Tibial nerve (tissue), 4 donors: Measurements from ENCODE around the gene CEP112. TPM values are rescaled to one million over a fixed set of nuclear protein-coding genes. Genes with fewer than 3 reads are reported as not detected.
"Not testable (repeated sequence)": the region's sequence is repeated elsewhere in the genome, so short reads cannot be mapped to it uniquely, and the experiment has no call there.

Experiments
- DNase-seq, 2 donors: peaks; one replicate each; pipeline ENCODE4 v3.0.0-alpha.2; 2019; ENCODE audit warnings: low spot score in 2 of 2
- H3K27ac ChIP-seq, 4 donors: fragments of 200-600 bp; sonication (generic) in 3 of 4; one replicate each; pipeline ENCODE4 v1.5.1; 2017 to 2019; ENCODE audit warnings: mild to moderate bottlenecking in 1 of 4
- H3K27me3 ChIP-seq, 2 donors: fragments of 200-600 bp; sonication (generic) in 1 of 2; one replicate each; pipeline versions ENCODE4 v1.5.1 to v1.6.0; 2017 to 2019
- H3K36me3 ChIP-seq, 3 donors: fragments of 200-600 bp; sonication (generic); one replicate each; pipeline ENCODE4 v1.5.1; 2018 to 2019
- H3K4me1 ChIP-seq, 4 donors: fragments of 200-600 bp; sonication (generic) in 3 of 4; one replicate each; pipeline ENCODE4 v1.5.1; 2017 to 2019
- H3K4me3 ChIP-seq, 4 donors: fragments of 200-600 bp; sonication (generic) in 3 of 4; one replicate each; pipeline ENCODE4 v1.5.1; 2017 to 2019; ENCODE audit warnings: mild to moderate bottlenecking in 1 of 4, moderate library complexity in 1 of 4
- H3K9me3 ChIP-seq, 4 donors: fragments of 200-600 bp; sonication (generic) in 3 of 4; one replicate each; pipeline ENCODE4 v1.5.1; 2017 to 2019
- CTCF ChIP-seq, 5 experiments: fragments of 200-600 bp in 3 of 5; fragments of 450-650 bp in 2 of 5; sonication (generic) in 3 of 5; IDR thresholded peaks; one replicate each; pipeline ENCODE4 v1.5.1; 2016 to 2019; ENCODE audit warnings: antibody characterized with exemption in 5 of 5, mild to moderate bottlenecking in 3 of 5, moderate library complexity in 2 of 5
- EP300 ChIP-seq, 2 donors: sonication (generic); formaldehyde crosslinking; IDR thresholded peaks; one replicate each; pipeline ENCODE4 v1.6.1; 2017; ENCODE audit warnings: antibody characterized with exemption in 2 of 2, mild to moderate bottlenecking in 1 of 2
- POLR2A ChIP-seq, 2 donors: fragments of 450-650 bp; IDR thresholded peaks; one replicate each; pipeline ENCODE4 v1.6.1; 2017; ENCODE audit warnings: antibody characterized with exemption in 2 of 2, mild to moderate bottlenecking in 2 of 2, moderate library complexity in 2 of 2
- WGBS, 2 donors: methylation state at CpG; one replicate each; pipeline ENCODE4 v1.1.5; 2018; 5-methylcytosine and 5-hydroxymethylcytosine counted together
- total RNA-seq, 4 donors: library from RNA; depleted of rRNA; stranded (reverse); fragments of >200 nt; gene quantifications; one replicate each; pipeline ENCODE4 v1.1.0, GENCODE V29; 2016

CEP112 gene
- total RNA-seq, 4 donors from 2014 or later, result 26.0 to 46.8 (median 34.2) TPM

- H3K9me3 ChIP-seq, result no peaks in the 10 kb centered on the region
- H3K36me3 ChIP-seq, result peaks cover 0 to 32% (median 0%) of the 10 kb centered on the region in 3 donors
- H3K4me1 ChIP-seq, result no peaks in the 10 kb centered on the region
- no peak for DNase-seq
- no peak overlapping the region for H3K4me3 ChIP-seq
- no peaks in the 10 kb centered on the region for H3K27me3 ChIP-seq
- TF ChIP-seq CTCF (IDR thresholded peaks at IDR 0.05) (no peak), POLR2A (IDR thresholded peaks at IDR 0.05) (no peak), EP300 (IDR thresholded peaks at IDR 0.05) (no peak)
- WGBS, 2 donors, result 30 to 42% methylated on average over 3 of the region's 3 CpGs
- H3K27ac ChIP-seq, result no peak overlapping the region
Measured at GRCh38 chr17:66171692-66172091, 20.2 kb downstream of the CEP112 start.

GRCh38 chr17:66171172-66171571 is 20.8 kb downstream of the CEP112 start:
- H3K36me3 ChIP-seq, result peaks cover 0 to 29% (median 0%) of the 10 kb centered on the region in 3 donors
- DNase-seq, result no peak
- no peaks in the 10 kb centered on the region for H3K9me3 ChIP-seq
- no peak for TF ChIP-seq EP300 (IDR thresholded peaks at IDR 0.05)
- H3K4me3 ChIP-seq, result no peak overlapping the region
- H3K4me1 ChIP-seq, result no peaks in the 10 kb centered on the region
- H3K27me3 ChIP-seq, result no peaks in the 10 kb centered on the region
- no peak overlapping the region for H3K27ac ChIP-seq

- no peaks in the 10 kb centered on the region for H3K9me3 ChIP-seq
- H3K4me3 ChIP-seq, result no peak overlapping the region
- DNase-seq, result no peak
- no peak overlapping the region for H3K27ac ChIP-seq
- H3K27me3 ChIP-seq, result no peaks in the 10 kb centered on the region
- TF ChIP-seq EP300 (IDR thresholded peaks at IDR 0.05) (no peak), CTCF (IDR thresholded peaks at IDR 0.05) (no peak), POLR2A (IDR thresholded peaks at IDR 0.05) (no peak)
- no peaks in the 10 kb centered on the region for H3K4me1 ChIP-seq
- WGBS, 2 donors, result 73 to 75% methylated on average over 3 of the region's 3 CpGs
- peaks cover 0 to 28% (median 0%) of the 10 kb centered on the region in 3 donors for H3K36me3 ChIP-seq
Measured at GRCh38 chr17:66169839-66170238, 22.1 kb downstream of the CEP112 start.

- no peak for DNase-seq
- Histone ChIP-seq H3K9me3 (no peaks in the 10 kb centered on the region), H3K4me1 (no peaks in the 10 kb centered on the region), H3K27ac (no peak overlapping the region), H3K4me3 (no peak overlapping the region), H3K27me3 (no peaks in the 10 kb centered on the region), H3K36me3 (peaks cover 0 to 17% (median 0%) of the 10 kb centered on the region in 3 donors)
- TF ChIP-seq POLR2A (IDR thresholded peaks at IDR 0.05) (no peak), CTCF (IDR thresholded peaks at IDR 0.05) (no peak)
- WGBS, 2 donors, result 64 to 72% methylated on average over 5 of the region's 5 CpGs
Measured at GRCh38 chr17:66167189-66167815, 24.6 kb downstream of the CEP112 start.

GRCh38 chr17:66165537-66166123 is 26.3 kb downstream of the CEP112 start:
- Histone ChIP-seq H3K27ac (no peak overlapping the region), H3K36me3 (peaks cover 0 to 25% (median 0%) of the 10 kb centered on the region in 3 donors), H3K4me1 (no peaks in the 10 kb centered on the region), H3K9me3 (peaks cover 0 to 2% (median 0%) of the 10 kb centered on the region in 4 donors), H3K27me3 (no peaks in the 10 kb centered on the region), H3K4me3 (no peak overlapping the region)
- TF ChIP-seq CTCF (IDR thresholded peaks at IDR 0.05) (peak; percentile 53 to 77 (median 67)), POLR2A (IDR thresholded peaks at IDR 0.05) (no peak)
- DNase-seq, result peak in 1 of 2 donors; percentile 12

GRCh38 chr17:66155055-66155454 is 36.9 kb downstream of the CEP112 start:
- not testable (repeated sequence) for H3K4me3 ChIP-seq, H3K27ac ChIP-seq, H3K4me1 ChIP-seq, H3K27me3 ChIP-seq, DNase-seq
- WGBS, 2 donors, result 84 to 96% methylated on average over 4 of the region's 4 CpGs
- Histone ChIP-seq H3K36me3 (peaks cover 0 to 25% (median 0%) of the 10 kb centered on the region in 3 donors), H3K9me3 (peaks cover 0 to 16% (median 0%) of the 10 kb centered on the region in 4 donors)
